Left kidney (tissue), 2 donors: Measurements from ENCODE around the gene SDC4. TPM values are rescaled to one million over a fixed set of nuclear protein-coding genes. Genes with fewer than 3 reads are reported as not detected.

ENCODE experiments used
- DNase-seq: peaks from one replicate; pipeline ENCODE4 v3.0.0-alpha.2; 2013
- polyA plus RNA-seq: library from polyadenylated mRNA; unstranded; fragments of 120-200 nt; gene quantifications from one replicate; pipeline ENCODE4 v1.2.1, GENCODE V29; 2013; ENCODE audit not compliant: insufficient read length

SDC4 gene
- polyA plus RNA-seq, 1 donor = 156 TPM

GRCh38 chr20:45344168-45344860, 3.9 kb downstream of the SDC4 start:
- DNase-seq = no peak

GRCh38 chr20:45343532-45344167, 4.6 kb downstream of the SDC4 start:
- DNase-seq = no peak

GRCh38 chr20:45342855-45343531, 5.2 kb downstream of the SDC4 start:
- DNase-seq = no peak

- no peak for DNase-seq
Observed at GRCh38 chr20:45341939-45342854, 6.0 kb downstream of the SDC4 start.

GRCh38 chr20:45341579-45341938, 6.7 kb downstream of the SDC4 start:
- no peak for DNase-seq

GRCh38 chr20:45340951-45341350, 7.3 kb downstream of the SDC4 start:
- no peak for DNase-seq

GRCh38 chr20:45340236-45340847, 7.9 kb downstream of the SDC4 start:
- DNase-seq = no peak

GRCh38 chr20:45339799-45340198, 8.4 kb downstream of the SDC4 start:
- DNase-seq = no peak

GRCh38 chr20:45339084-45339483, 9.1 kb downstream of the SDC4 start:
- no peak for DNase-seq

- DNase-seq = no peak
Observed at GRCh38 chr20:45338121-45339030, 9.8 kb downstream of the SDC4 start.

- DNase-seq = no peak
Observed at GRCh38 chr20:45337367-45338120, 10.7 kb downstream of the SDC4 start.

- no peak for DNase-seq
Observed at GRCh38 chr20:45336530-45337366, 11.5 kb downstream of the SDC4 start.

- no peak for DNase-seq
Observed at GRCh38 chr20:45330476-45330875, 17.7 kb downstream of the SDC4 start.

GRCh38 chr20:45329497-45330319, 18.5 kb downstream of the SDC4 start:
- no peak for DNase-seq

- DNase-seq = no peak
Observed at GRCh38 chr20:45328451-45328850, 19.8 kb downstream of the SDC4 start.

- DNase-seq = no peak
Observed at GRCh38 chr20:45325371-45325770, 22.9 kb downstream of the SDC4 start.

GRCh38 chr20:45323731-45324130, 24.5 kb downstream of the SDC4 start:
- no peak for DNase-seq

- DNase-seq = no peak
Observed at GRCh38 chr20:45322952-45323383, 25.3 kb downstream of the SDC4 start.
